H1 (cell line): Measurements from ENCODE around the gene ZNFX1. TPM values are rescaled to one million over a fixed set of nuclear protein-coding genes. Genes with fewer than 3 reads are reported as not detected.

Experiments used
- CTCF ChIA-PET: fragments of 300-600 bp; sonication (Branson Sonifier 250); formaldehyde crosslinking; loops from one replicate; lab custom pipeline; 2021; ENCODE audit not compliant: partially characterized antibody; lab: Charles Lee
- POLR2A ChIA-PET: fragments of 300-600 bp; sonication (Branson Sonifier 250); formaldehyde crosslinking; loops from one replicate; lab custom pipeline; 2021; ENCODE audit warnings: inconsistent platforms; ENCODE audit not compliant: partially characterized antibody; lab: Charles Lee
- DNase-seq, 2 experiments: peaks; one replicate each; pipeline versions ENCODE4 v3.0.0 to v3.0.0-alpha.2; 2010 to 2022; ENCODE audit warnings: low spot score in 2 of 2, low read depth in 1 of 2, mixed read lengths in 1 of 2
- FAIRE-seq: peaks from 2 replicates; lab custom pipeline; 2011; peaks lifted over from hg19 to GRCh38; lab: Jason Lieb, UNC
- H2AFZ ChIP-seq: 2 replicates; pipeline ENCODE4 v1.8.1; 2012; ENCODE audit warnings: low read length, inconsistent platforms
- H2AK5ac ChIP-seq: 2 replicates; pipeline ENCODE4 v1.6.1; 2013; ENCODE audit warnings: low read depth, low read length
- H2BK120ac ChIP-seq: replicated peaks from 2 replicates; pipeline ENCODE3; 2013; ENCODE audit warnings: low read depth, low read length, inconsistent platforms
- H2BK12ac ChIP-seq: 2 replicates; pipeline ENCODE4 v1.6.1; 2013; ENCODE audit warnings: low read depth, low read length
- H2BK15ac ChIP-seq: 2 replicates; pipeline ENCODE4 v1.6.1; 2013; ENCODE audit warnings: low read length
- H2BK20ac ChIP-seq: 2 replicates; pipeline ENCODE4 v1.6.1; 2013; ENCODE audit warnings: low read length
- H2BK5ac ChIP-seq: 2 replicates; pipeline ENCODE4 v1.6.1; 2013; ENCODE audit warnings: low read depth, low read length
- H3K14ac ChIP-seq: 2 replicates; pipeline ENCODE4 v1.6.1; 2013; ENCODE audit warnings: inconsistent platforms; ENCODE audit not compliant: insufficient read length
- H3K18ac ChIP-seq: 2 replicates; pipeline ENCODE4 v1.6.1; 2013; ENCODE audit warnings: low read length; ENCODE audit errors: extremely low read depth
- H3K23ac ChIP-seq: 2 replicates; pipeline ENCODE4 v1.6.1; 2013; ENCODE audit warnings: inconsistent platforms; ENCODE audit not compliant: insufficient read length
- H3K23me2 ChIP-seq: 2 replicates; pipeline ENCODE4 v1.6.1; 2013; ENCODE audit warnings: low read depth, low read length
- H3K27ac ChIP-seq: 2 replicates; pipeline ENCODE4 v1.6.1; 2011; ENCODE audit warnings: low read depth, low read length, inconsistent platforms
- H3K27me3 ChIP-seq, 4 experiments: replicated peaks in 1 of 4; 1 replicate in 1 of 4; 2 replicates in 3 of 4; pipeline versions ENCODE4 v1.6.1 to v1.8.1; 2011 to 2013; ENCODE audit warnings: low read length in 3 of 4, mild to moderate bottlenecking in 3 of 4, inconsistent platforms in 2 of 4, mixed read lengths in 2 of 4, moderate library complexity in 1 of 4; ENCODE audit not compliant: control insufficient read depth in 3 of 4, insufficient read depth in 3 of 4; ENCODE audit errors: extremely low read depth in 1 of 4
- H3K36me3 ChIP-seq, 4 experiments: 2 replicates each; pipeline versions ENCODE4 v1.6.1 to v1.8.1; 2011 to 2013; ENCODE audit warnings: mild to moderate bottlenecking in 4 of 4, low read length in 3 of 4, moderate library complexity in 2 of 4, control low read depth in 1 of 4, inconsistent platforms in 1 of 4; ENCODE audit not compliant: insufficient read depth in 4 of 4, control insufficient read depth in 2 of 4
- H3K4ac ChIP-seq: replicated peaks from 2 replicates; pipeline ENCODE3; 2013; ENCODE audit warnings: low read length, low read depth, mixed read lengths, inconsistent platforms; ENCODE audit not compliant: insufficient read length
- H3K4me1 ChIP-seq, 4 experiments: replicated peaks in 1 of 4; 1 replicate in 1 of 4; 2 replicates in 3 of 4; pipeline versions ENCODE4 v1.6.1 to v1.8.1; 2011 to 2013; ENCODE audit warnings: low read length in 3 of 4, inconsistent platforms in 2 of 4, mixed read lengths in 1 of 4; ENCODE audit not compliant: insufficient read depth in 4 of 4, control insufficient read depth in 3 of 4
- H3K4me2 ChIP-seq, 2 experiments: 2 replicates each; pipeline versions ENCODE4 v1.6.1 to v1.8.1; 2011 to 2013; ENCODE audit warnings: low read depth in 2 of 2, low read length in 2 of 2, control low read depth in 1 of 2, inconsistent platforms in 1 of 2, mild to moderate bottlenecking in 1 of 2; ENCODE audit not compliant: insufficient read depth in 1 of 2
- H3K4me3 ChIP-seq, 4 experiments: fragments of 200-600, 300-600 bp in 1 of 4; sonication (generic), shearing (Covaris generic), sonication (Bioruptor Twin) in 1 of 4; 2 replicates each; pipeline versions ENCODE4 v1.5.1 to v1.8.1; 2011 to 2016; ENCODE audit warnings: low read length in 4 of 4, low read depth in 3 of 4, control low read depth in 2 of 4, inconsistent platforms in 2 of 4, mild to moderate bottlenecking in 2 of 4, mixed read lengths in 1 of 4, moderate library complexity in 1 of 4; ENCODE audit not compliant: insufficient read depth in 2 of 4; ENCODE audit errors: extremely low read depth in 1 of 4
- H3K56ac ChIP-seq: replicated peaks from 2 replicates; pipeline ENCODE3; 2013; ENCODE audit warnings: low read depth, mild to moderate bottlenecking, mixed read lengths, low read length, inconsistent platforms; ENCODE audit not compliant: insufficient read length
- H3K79me1 ChIP-seq: 2 replicates; pipeline ENCODE4 v1.6.1; 2013; ENCODE audit warnings: low read depth, low read length, control low read depth
- H3K79me2 ChIP-seq, 2 experiments: 2 replicates each; pipeline versions ENCODE4 v1.6.1 to v1.8.1; 2012 to 2013; ENCODE audit warnings: low read length in 2 of 2, mild to moderate bottlenecking in 2 of 2, inconsistent platforms in 1 of 2; ENCODE audit not compliant: insufficient read depth in 2 of 2, control insufficient read depth in 1 of 2
- H3K9ac ChIP-seq, 4 experiments: replicated peaks in 1 of 4; 1 replicate in 1 of 4; 2 replicates in 3 of 4; pipeline versions ENCODE4 v1.6.1 to v1.8.1; 2011 to 2013; ENCODE audit warnings: low read depth in 3 of 4, low read length in 3 of 4, control low read depth in 2 of 4, mild to moderate bottlenecking in 2 of 4, moderate library complexity in 2 of 4, inconsistent platforms in 1 of 4; ENCODE audit errors: extremely low read depth in 1 of 4
- H3K9me3 ChIP-seq, 2 experiments: 2 replicates each; pipeline versions ENCODE4 v1.6.1 to v1.8.1; 2012 to 2013; ENCODE audit warnings: mild to moderate bottlenecking in 2 of 2, moderate library complexity in 2 of 2, control low read depth in 1 of 2, inconsistent platforms in 1 of 2, low read depth in 1 of 2, low read length in 1 of 2, mixed read lengths in 1 of 2; ENCODE audit not compliant: insufficient read depth in 2 of 2
- H4K20me1 ChIP-seq, 2 experiments: replicated peaks in 1 of 2; 2 replicates each; pipeline versions ENCODE3 to v1.8.1; 2011 to 2013; ENCODE audit warnings: inconsistent platforms in 2 of 2, low read length in 2 of 2, mild to moderate bottlenecking in 1 of 2; ENCODE audit not compliant: insufficient read depth in 2 of 2, control insufficient read depth in 1 of 2
- H4K5ac ChIP-seq: 2 replicates; pipeline ENCODE4 v1.6.1; 2013; ENCODE audit warnings: low read length, low read depth, mixed read lengths, inconsistent platforms; ENCODE audit not compliant: insufficient read length
- H4K8ac ChIP-seq: 2 replicates; pipeline ENCODE4 v1.8.0; 2013; ENCODE audit warnings: mild to moderate bottlenecking, moderate library complexity, low read length, inconsistent platforms; ENCODE audit not compliant: insufficient read depth; ENCODE audit errors: extremely low read depth
- H4K91ac ChIP-seq: replicated peaks from 2 replicates; pipeline ENCODE3; 2013; ENCODE audit warnings: low read length, mixed read lengths, inconsistent platforms; ENCODE audit not compliant: insufficient read length
- CTBP2 ChIP-seq: IDR thresholded peaks from 2 replicates; pipeline ENCODE4 v1.7.0; 2011; ENCODE audit warnings: borderline replicate concordance, mild to moderate bottlenecking, moderate library complexity, mixed read lengths, low read length; ENCODE audit not compliant: insufficient read depth, insufficient read length
- EGR1 ChIP-seq: IDR thresholded peaks from 2 replicates; pipeline ENCODE4 v1.6.1; 2011; ENCODE audit warnings: low read depth, low read length, borderline replicate concordance
- POLR2A ChIP-seq, 2 experiments: IDR thresholded peaks; 1 replicate in 1 of 2; 2 replicates in 1 of 2; pipeline ENCODE4 v1.6.1; 2011; ENCODE audit warnings: low read depth in 2 of 2, low read length in 2 of 2, mild to moderate bottlenecking in 2 of 2; ENCODE audit errors: control extremely low read depth in 1 of 2
- POLR2AphosphoS5 ChIP-seq: IDR thresholded peaks from 2 replicates; pipeline ENCODE4 v1.6.1; 2011; ENCODE audit warnings: low read depth, low read length
- RNF2 ChIP-seq: fragments of 200-900, 300-1000 bp; sonication (generic); IDR thresholded peaks from 2 replicates; pipeline ENCODE4 v1.7.1; 2016; ENCODE audit warnings: borderline replicate concordance, low read depth, mild to moderate bottlenecking, antibody characterized with exemption, low read length; ENCODE audit not compliant: poor library complexity, severe bottlenecking; ENCODE audit errors: missing control alignments
- SIN3A ChIP-seq, 2 experiments: IDR thresholded peaks in 1 of 2; conservative IDR thresholded peaks in 1 of 2; 2 replicates each; pipeline ENCODE4 v1.6.1; 2011 to 2012; ENCODE audit warnings: low read length in 2 of 2, improper control_type of control experiment in 1 of 2, low read depth in 1 of 2, mild to moderate bottlenecking in 1 of 2
- SP4 ChIP-seq: IDR thresholded peaks from 2 replicates; pipeline ENCODE4 v1.6.1; 2012; ENCODE audit warnings: low read length, inconsistent platforms
- SRF ChIP-seq: IDR thresholded peaks from 2 replicates; pipeline ENCODE4 v1.6.1; 2011; ENCODE audit warnings: mild to moderate bottlenecking, low read depth, low read length, moderate library complexity
- TAF1 ChIP-seq: IDR thresholded peaks from 2 replicates; pipeline ENCODE4 v1.6.1; 2011; ENCODE audit warnings: mild to moderate bottlenecking, low read depth, low read length
- TAF7 ChIP-seq: optimal IDR thresholded peaks from 2 replicates; pipeline ENCODE3; 2011; ENCODE audit warnings: low read depth, mild to moderate bottlenecking, inconsistent platforms, low read length, moderate library complexity, borderline replicate concordance
- TBP ChIP-seq: IDR thresholded peaks from 2 replicates; pipeline ENCODE4 v1.6.1; 2011; ENCODE audit warnings: low read depth, low read length, improper control_type of control experiment
- TEAD4 ChIP-seq: IDR thresholded peaks from 2 replicates; pipeline ENCODE4 v1.6.1; 2012; ENCODE audit warnings: low read depth, low read length, inconsistent platforms, mixed read lengths
- WGBS, 2 experiments: shearing (Covaris generic) in 1 of 2; methylation state at CpG; one replicate each; pipeline versions ENCODE4 v1.1.6 to v1.1.7; 2013 to 2015; ENCODE audit warnings: low lambda C conversion rate in 2 of 2, mixed read lengths in 2 of 2, inconsistent platforms in 1 of 2, low coverage in 1 of 2, missing lambda C conversion rate in 1 of 2; ENCODE audit not compliant: insufficient replicate concordance in 2 of 2, insufficient coverage in 1 of 2, insufficient read length in 1 of 2; ENCODE audit errors: extremely low coverage in 1 of 2, missing lambda C conversion rate in 1 of 2; 5-methylcytosine and 5-hydroxymethylcytosine counted together
- polyA plus RNA-seq, 7 experiments: library from polyadenylated mRNA; depleted of rRNA in 3 of 7; stranded (reverse) in 5 of 7; unstranded in 2 of 7; fragments of >200 nt in 5 of 7; fragments of 200-250 nt in 2 of 7; gene quantifications; 1 replicate in 5 of 7; 2 replicates in 1 of 7; 4 replicates in 1 of 7; pipeline versions ENCODE4 v1.2.1 to v1.2.3, GENCODE V29; 2011 to 2013; ENCODE audit warnings: missing spikeins in 2 of 7, mixed read lengths in 2 of 7
- total RNA-seq: library from RNA; stranded (reverse); fragmentation: NEBNext Ultra II Directional; extraction: Animal tissue kit (Norgen Biotek cat#: 25700); gene quantifications from 2 replicates; pipeline ENCODE4 v1.2.1, GENCODE V29; 2021

The ZNFX1 gene
- total and polyA plus RNA-seq, 2 of the 8 experiments (the other 6 are each of a cell fraction or from before 2014, with no cell fraction given) = 3.1 to 11.3 TPM

DNA sequence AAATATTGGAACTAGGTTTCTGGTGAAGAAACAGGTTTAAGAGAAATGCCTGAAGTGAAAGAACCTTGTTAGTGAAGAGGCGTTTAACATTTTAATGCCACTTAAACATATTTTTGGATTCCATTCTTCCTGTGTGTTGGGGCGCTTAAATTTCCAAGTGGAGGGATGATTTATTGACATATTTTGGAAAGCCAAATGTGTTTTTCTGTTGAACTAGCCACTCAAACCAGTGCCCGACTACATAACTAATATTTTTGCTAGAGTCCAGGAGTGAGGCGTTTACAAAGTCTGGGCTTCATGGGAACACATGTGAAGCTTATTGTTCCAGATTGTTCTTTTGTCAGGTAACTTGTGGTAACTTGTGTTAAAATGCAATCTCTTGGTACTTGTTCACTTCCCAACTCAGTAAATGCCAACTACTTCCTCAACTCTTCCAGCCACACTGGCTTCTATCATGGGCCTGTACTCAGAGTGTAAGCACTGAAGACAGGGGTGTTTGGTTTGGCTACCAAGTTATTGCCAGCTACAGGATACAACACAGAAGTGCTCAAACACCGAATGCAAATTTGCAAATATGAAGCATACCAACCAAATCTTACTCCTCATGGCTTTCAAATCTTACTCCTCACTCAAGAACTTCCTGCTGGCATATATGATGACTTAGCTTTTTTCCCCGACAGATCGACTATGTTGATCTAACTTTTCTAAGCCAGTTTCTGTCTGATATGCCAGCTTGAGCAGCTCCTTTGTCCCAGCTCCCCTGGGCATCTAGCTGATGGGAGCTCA lies 2.0 kb upstream of the ZNFX1 start:
- H2BK120ac ChIP-seq = no peak overlapping the region
- H3K14ac ChIP-seq = no peak overlapping the region
- H3K4me3 ChIP-seq = peak overlapping the region; percentile 73 to 97 (median 92)
- H3K4me2 ChIP-seq = peak overlapping the region; percentile 97
- peak overlapping the region; percentile 9 for H3K56ac ChIP-seq
- peaks cover 3% of the 10 kb centered on the region for H3K79me1 ChIP-seq
- H3K27ac ChIP-seq = peak overlapping the region; percentile 39; the same call in 1 of the 2 replicates
- no peak overlapping the region for H2BK12ac ChIP-seq
- peak overlapping the region; percentile 89 to 98 (median 96) for H3K9ac ChIP-seq
- H3K79me2 ChIP-seq = peaks cover 51 to 88% of the 10 kb centered on the region in 2 experiments
- no peak for FAIRE-seq
- no peak overlapping the region for H3K23ac ChIP-seq
- DNase-seq = no peak
- no peak overlapping the region for H4K91ac ChIP-seq
- ChIA-PET CTCF (interaction anchor here (3.0 to 4.7 kb wide), 2 partner anchors 11 to 40 kb away, joined by 9 to 53 read pairs; no protein-coding TSS in a partner anchor), POLR2A (interaction anchor here (0.6 to 18.5 kb wide), 27 partner anchors 10 to 380 kb away, joined by 3 to 1132 read pairs (median 4); partner anchors contain the start of genes KCNB1 and STAU1)
- peaks cover 38 to 48% of the 10 kb centered on the region in 2 experiments for H4K20me1 ChIP-seq
- no peak overlapping the region for H2BK20ac ChIP-seq
- no peak overlapping the region for H2AK5ac ChIP-seq
- H3K9me3 ChIP-seq = no peaks in the 10 kb centered on the region
- H3K36me3 ChIP-seq = peaks cover 52 to 67% (median 61%) of the 10 kb centered on the region in 4 experiments
- peaks cover 0 to 1% (median 0%) of the 10 kb centered on the region in 4 experiments; a peak in 1 of 7 replicates for H3K27me3 ChIP-seq
- H3K18ac ChIP-seq = no peak overlapping the region
- no peak overlapping the region for H4K5ac ChIP-seq
- no peak overlapping the region for H4K8ac ChIP-seq
- H3K23me2 ChIP-seq = peaks cover 39% of the 10 kb centered on the region
- H3K4me1 ChIP-seq = peaks cover 0 to 10% (median 5%) of the 10 kb centered on the region in 4 experiments; a peak in 3 of 7 replicates
- 0 out of 2 replicates have a peak overlapping the region, but pooled peaks have one; percentile 1 for H2BK5ac ChIP-seq
- no peak overlapping the region for H2AFZ ChIP-seq
- no peak overlapping the region for H3K4ac ChIP-seq
- WGBS, 2 experiments = 3% methylated on average over 7 of the region's 7 CpGs; no CpG with 5 or more reads in 1 of the 2 experiments
- no peak overlapping the region for H2BK15ac ChIP-seq
- TF ChIP-seq CTBP2 (no peak), TBP (no peak), TEAD4 (no peak), POLR2AphosphoS5 (peak; percentile 95), SIN3A (conservative IDR thresholded peaks at IDR 0.05 in 1 of 2, IDR thresholded peaks at IDR 0.05 in 1 of 2; ENCODE audit: low read depth in 1 of 2, low read length in 2 of 2) (peak; percentile 38 to 50; a peak in 1 of 4 replicates), TAF7 (peak; percentile 75), POLR2A (IDR thresholded peaks at IDR 0.05; ENCODE audit: control extremely low read depth in 1 of 2, low read depth in 2 of 2, low read length in 2 of 2) (peak; percentile 78 to 92), TAF1 (no peak), SP4 (no peak), EGR1 (no peak), RNF2 (no peak), SRF (no peak)
